Ascending aorta (tissue), 2 donors: ENCODE results near the gene E2F4. TPM values are rescaled to one million over a fixed set of nuclear protein-coding genes. Genes with fewer than 3 reads are reported as not detected.

Experiments
- DNase-seq, 2 donors: peaks; one replicate each; pipeline ENCODE4 v3.0.0-alpha.2; 2019; ENCODE audit warnings: low spot score in 2 of 2
- H3K27ac ChIP-seq, 2 donors: fragments of 200-600 bp; sonication (generic); one replicate each; pipeline ENCODE4 v1.5.1; 2016 to 2017; ENCODE audit warnings: mild to moderate bottlenecking in 1 of 2
- H3K27me3 ChIP-seq: fragments of 200-600 bp; sonication (generic); one replicate; pipeline ENCODE4 v1.5.1; 2017
- H3K36me3 ChIP-seq, 2 donors: fragments of 200-600 bp; sonication (generic); one replicate each; pipeline ENCODE4 v1.5.1; 2016
- H3K4me1 ChIP-seq, 2 donors: fragments of 200-600 bp; sonication (generic); one replicate each; pipeline ENCODE4 v1.5.1; 2016 to 2017; ENCODE audit warnings: mild to moderate bottlenecking in 1 of 2
- H3K4me3 ChIP-seq, 2 donors: fragments of 200-600 bp; sonication (generic); one replicate each; pipeline ENCODE4 v1.5.1; 2016 to 2017; ENCODE audit warnings: mild to moderate bottlenecking in 1 of 2
- H3K9me3 ChIP-seq, 2 donors: fragments of 200-600 bp; sonication (generic); one replicate each; pipeline ENCODE4 v1.5.1; 2016
- CTCF ChIP-seq, 3 experiments: fragments of 200-600 bp in 2 of 3; fragments of 450-650 bp in 1 of 3; sonication (generic) in 2 of 3; IDR thresholded peaks; one replicate each; pipeline ENCODE4 v1.5.1; 2016 to 2019; ENCODE audit warnings: antibody characterized with exemption in 3 of 3, mild to moderate bottlenecking in 1 of 3, moderate library complexity in 1 of 3
- intact Hi-C: fragments of 100-400 bp; cut with DNase I; formaldehyde crosslinking; loops from one replicate; pipeline ENCODE4 v1.15.1; 2023
- total RNA-seq: library from RNA; depleted of rRNA; stranded (reverse); fragments of >200 nt; gene quantifications from one replicate; pipeline ENCODE4 v1.1.0, GENCODE V29; 2016

E2F4 gene
- total RNA-seq, 1 donor from 2014 or later, result 114 TPM

- no peak for DNase-seq
- TF ChIP-seq CTCF (IDR thresholded peaks at IDR 0.05), result no peak
- Histone ChIP-seq H3K27ac (peak overlapping the region; percentile 77 to 79), H3K36me3 (no peaks in the 10 kb centered on the region), H3K9me3 (no peaks in the 10 kb centered on the region), H3K27me3 (no peaks in the 10 kb centered on the region), H3K4me3 (peak overlapping the region; percentile 50 to 57), H3K4me1 (peaks cover 29 to 53% of the 10 kb centered on the region in 2 donors)
- intact Hi-C loops, result no loop called here
Measured at GRCh38 chr16:67165121-67166078, 26.6 kb upstream of the E2F4 start.

- Histone ChIP-seq H3K4me1 (peaks cover 29 to 51% of the 10 kb centered on the region in 2 donors), H3K9me3 (no peaks in the 10 kb centered on the region), H3K27ac (no peak overlapping the region), H3K4me3 (no peak overlapping the region), H3K27me3 (no peaks in the 10 kb centered on the region), H3K36me3 (no peaks in the 10 kb centered on the region)
- intact Hi-C loops, result no loop called here
- no peak for TF ChIP-seq CTCF (IDR thresholded peaks at IDR 0.05)
- DNase-seq, result no peak
Measured at GRCh38 chr16:67166110-67166547, 25.8 kb upstream of the E2F4 start.

- DNase-seq, result no peak
- H3K27me3 ChIP-seq, result no peaks in the 10 kb centered on the region
- H3K36me3 ChIP-seq, result no peaks in the 10 kb centered on the region
- no peak overlapping the region for H3K4me3 ChIP-seq
- intact Hi-C loops, result no loop called here
- peaks cover 29 to 45% of the 10 kb centered on the region in 2 donors for H3K4me1 ChIP-seq
- H3K9me3 ChIP-seq, result no peaks in the 10 kb centered on the region
- H3K27ac ChIP-seq, result no peak overlapping the region
- TF ChIP-seq CTCF (IDR thresholded peaks at IDR 0.05), result no peak
Measured at GRCh38 chr16:67166598-67167168, 25.3 kb upstream of the E2F4 start.

GRCh38 chr16:67167588-67167987, 24.4 kb upstream of the E2F4 start:
- Histone ChIP-seq H3K27me3 (no peaks in the 10 kb centered on the region), H3K27ac (no peak overlapping the region)
- intact Hi-C loops, result no loop called here

GRCh38 chr16:67169011-67169451, 22.9 kb upstream of the E2F4 start:
- Histone ChIP-seq H3K27me3 (no peaks in the 10 kb centered on the region), H3K4me3 (peak overlapping the region in 1 of 2 donors; percentile 64), H3K4me1 (peaks cover 24 to 33% of the 10 kb centered on the region in 2 donors), H3K9me3 (no peaks in the 10 kb centered on the region), H3K36me3 (no peaks in the 10 kb centered on the region), H3K27ac (peak overlapping the region; percentile 91 to 93)
- intact Hi-C loops, result no loop called here
- no peak for DNase-seq
- no peak for TF ChIP-seq CTCF (IDR thresholded peaks at IDR 0.05)

More at GRCh38 chr16:67167588-67167987, 24.4 kb upstream of the E2F4 start:
- no peak overlapping the region for H3K4me3 ChIP-seq
- TF ChIP-seq CTCF (IDR thresholded peaks at IDR 0.05), result no peak
- no peaks in the 10 kb centered on the region for H3K36me3 ChIP-seq
- no peak for DNase-seq
- no peaks in the 10 kb centered on the region for H3K9me3 ChIP-seq
- peaks cover 29 to 40% of the 10 kb centered on the region in 2 donors for H3K4me1 ChIP-seq
